Activated T-cell treated with anti-CD3 and anti-CD28 coated beads for 48 hours (primary cell): Measurements from ENCODE around the gene RELT.

Source experiments
- DNase-seq: peaks from one replicate; pipeline ENCODE4 v3.0.0-alpha.2; 2020; ENCODE audit warnings: low read depth

The RELT gene

DNA sequence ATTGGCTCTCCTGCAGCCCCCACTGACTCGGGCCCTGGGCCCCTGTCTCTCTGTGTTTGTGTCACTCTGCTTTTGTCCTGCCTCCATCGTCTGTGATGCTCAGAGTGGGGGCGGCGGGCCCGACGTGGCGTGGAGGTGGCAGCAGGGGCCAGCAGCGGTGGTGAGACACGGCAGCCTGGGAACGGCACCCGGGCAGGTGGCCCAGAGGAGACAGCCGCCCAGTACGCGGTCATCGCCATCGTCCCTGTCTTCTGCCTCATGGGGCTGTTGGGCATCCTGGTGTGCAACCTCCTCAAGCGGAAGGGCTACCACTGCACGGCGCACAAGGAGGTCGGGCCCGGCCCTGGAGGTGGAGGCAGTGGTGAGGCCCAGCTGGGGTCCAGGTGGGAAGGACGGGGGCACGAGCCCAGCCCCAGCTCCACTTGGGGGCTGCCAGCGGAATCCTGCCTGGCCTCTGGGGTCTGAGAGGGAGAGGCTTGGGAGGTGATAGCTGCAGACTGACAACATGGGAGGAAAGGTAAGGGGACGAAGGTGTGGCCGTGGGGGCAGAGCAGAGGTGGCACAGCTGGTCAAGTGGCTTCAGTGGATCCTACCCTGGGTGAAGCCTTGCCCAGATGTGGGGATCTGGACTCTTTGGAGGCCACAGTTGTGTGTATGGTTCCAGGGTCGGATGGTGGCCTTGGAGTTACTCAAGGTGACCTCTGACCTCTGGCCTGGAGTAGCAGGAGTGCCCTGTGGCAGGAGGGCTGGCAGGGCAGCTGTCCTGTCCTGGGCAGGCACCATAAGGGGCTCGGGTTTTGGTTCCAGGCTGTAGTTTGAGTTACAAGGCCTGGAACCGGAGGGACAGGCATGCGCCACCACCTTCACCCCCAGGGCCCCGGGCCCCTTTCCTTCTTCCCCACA is 16.2 kb downstream of the RELT start:
- no peak for DNase-seq

DNA sequence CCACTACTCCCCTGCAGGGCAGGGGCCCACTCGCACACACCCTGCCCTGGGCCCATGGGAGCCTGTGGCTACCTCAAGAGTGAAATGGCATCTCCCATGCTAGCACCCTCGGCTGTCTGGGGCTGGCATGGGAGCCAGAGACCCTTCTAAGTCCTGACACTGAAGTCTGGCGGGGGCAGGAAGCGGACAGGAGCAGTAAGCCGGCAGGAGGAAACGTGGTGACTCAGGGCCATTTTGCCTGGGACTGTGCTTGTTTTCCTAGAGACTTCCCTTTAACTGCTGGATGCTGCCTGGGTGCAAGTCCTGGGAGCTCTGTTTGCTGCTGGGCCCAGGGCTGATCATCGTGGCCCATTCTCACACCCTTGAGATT is 16.8 kb downstream of the RELT start:
- no peak for DNase-seq

DNA sequence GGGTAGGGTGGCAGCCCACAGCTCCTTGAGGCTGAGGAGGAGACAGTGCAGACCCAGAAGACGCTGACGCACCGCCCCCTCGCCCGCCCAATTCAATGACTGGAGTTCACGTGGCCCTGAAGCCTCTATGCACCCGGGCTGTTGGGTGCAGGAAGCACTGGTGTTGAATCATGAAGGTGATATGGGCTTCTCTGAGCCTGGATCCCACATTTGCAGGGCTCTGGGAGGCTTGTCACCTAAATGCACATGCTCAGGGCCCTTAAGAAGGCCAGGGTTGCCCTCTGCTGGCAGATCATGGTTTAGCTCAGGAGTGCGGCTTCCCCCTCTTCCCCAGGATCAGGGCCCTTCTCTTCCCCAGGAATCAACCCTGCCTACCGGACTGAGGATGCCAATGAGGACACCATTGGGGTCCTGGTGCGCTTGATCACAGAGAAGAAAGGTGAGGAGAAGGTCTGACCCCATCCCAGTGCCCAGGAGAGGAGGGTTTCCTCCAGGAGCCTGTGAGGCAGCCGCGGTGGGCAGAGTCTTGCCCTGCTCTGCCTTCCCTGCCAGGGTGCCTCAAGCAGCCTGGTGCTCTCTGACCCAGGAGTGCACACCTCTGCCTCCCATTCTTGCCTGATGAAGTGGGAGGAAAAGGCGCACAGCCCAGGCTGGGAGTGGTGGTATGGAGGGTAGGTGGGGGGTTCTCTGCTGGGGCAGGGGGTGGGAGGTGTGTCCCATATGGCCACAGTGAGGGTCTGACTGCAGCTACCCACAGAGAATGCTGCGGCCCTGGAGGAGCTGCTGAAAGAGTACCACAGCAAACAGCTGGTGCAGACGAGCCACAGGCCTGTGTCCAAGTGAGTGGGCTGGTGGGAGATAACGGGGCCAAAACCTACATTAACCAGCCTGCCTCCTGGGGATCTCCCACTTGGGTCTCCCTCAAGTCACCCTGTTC is 17.5 kb downstream of the RELT start:
- DNase-seq, result peak; percentile 36

DNA sequence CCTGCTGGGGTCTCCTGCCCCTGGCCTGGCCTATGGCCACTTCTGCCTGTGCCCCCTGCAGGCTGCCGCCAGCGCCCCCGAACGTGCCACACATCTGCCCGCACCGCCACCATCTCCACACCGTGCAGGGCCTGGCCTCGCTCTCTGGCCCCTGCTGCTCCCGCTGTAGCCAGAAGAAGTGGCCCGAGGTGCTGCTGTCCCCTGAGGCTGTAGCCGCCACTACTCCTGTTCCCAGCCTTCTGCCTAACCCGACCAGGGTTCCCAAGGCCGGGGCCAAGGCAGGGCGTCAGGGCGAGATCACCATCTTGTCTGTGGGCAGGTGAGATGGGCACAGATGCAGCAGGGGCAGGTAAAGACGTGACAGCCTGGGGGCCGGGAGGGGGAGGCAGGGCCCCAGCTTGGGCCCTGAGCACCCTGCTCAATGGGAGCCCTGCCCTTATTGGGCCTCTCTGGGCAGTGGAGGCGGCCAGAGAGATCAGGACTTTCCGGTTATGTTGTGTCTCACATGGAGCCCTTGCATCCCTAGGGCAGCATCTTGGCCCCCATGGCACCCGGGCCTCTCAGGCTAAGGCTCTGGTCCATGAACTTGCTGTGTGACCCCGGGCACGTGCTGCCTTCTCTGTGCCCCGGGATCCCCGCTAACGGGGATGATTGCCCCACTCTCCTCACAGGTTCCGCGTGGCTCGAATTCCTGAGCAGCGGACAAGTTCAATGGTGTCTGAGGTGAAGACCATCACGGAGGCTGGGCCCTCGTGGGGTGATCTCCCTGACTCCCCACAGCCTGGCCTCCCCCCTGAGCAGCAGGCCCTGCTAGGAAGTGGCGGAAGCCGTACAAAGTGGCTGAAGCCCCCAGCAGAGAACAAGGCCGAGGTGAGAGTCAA is 18.5 kb downstream of the RELT start:
- DNase-seq, result no peak

GRCh38 chr11:73395297-73396208 is 19.4 kb downstream of the RELT start:
- DNase-seq, result no peak

GRCh38 chr11:73396251-73396930 is 20.2 kb downstream of the RELT start:
- no peak for DNase-seq

- no peak for DNase-seq
These were observed 20.8 kb downstream of the RELT start for GRCh38 chr11:73396985-73397384.

GRCh38 chr11:73397468-73398131 is 21.4 kb downstream of the RELT start:
- no peak for DNase-seq

- DNase-seq, result no peak
These were observed 21.9 kb downstream of the RELT start for GRCh38 chr11:73398132-73398526.

GRCh38 chr11:73398721-73399120 is 22.5 kb downstream of the RELT start:
- DNase-seq, result no peak

DNA sequence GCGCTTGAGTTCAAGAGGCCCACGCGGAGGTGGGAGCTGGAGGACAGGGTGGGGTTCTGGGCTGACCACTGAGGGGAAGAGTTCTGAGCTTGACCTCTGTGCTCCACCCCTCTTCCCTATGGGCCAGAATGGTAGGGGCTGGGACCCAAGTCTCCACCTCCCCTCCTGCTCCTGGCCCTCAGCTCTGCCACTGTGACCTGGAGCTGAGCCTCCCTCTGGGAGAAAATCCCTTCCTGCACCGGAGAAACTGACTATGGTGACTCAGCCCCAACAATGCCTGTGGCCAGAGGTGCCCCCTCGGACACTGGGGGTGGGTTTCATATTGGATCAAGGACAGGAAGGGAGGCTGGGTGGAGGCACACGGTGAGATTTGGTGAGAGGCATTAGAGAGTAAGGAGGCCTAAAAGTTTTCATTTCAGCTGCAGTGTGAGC is 23.0 kb downstream of the RELT start:
- no peak for DNase-seq

- DNase-seq, result no peak
These were observed 23.4 kb downstream of the RELT start for GRCh38 chr11:73399636-73400035.

DNA sequence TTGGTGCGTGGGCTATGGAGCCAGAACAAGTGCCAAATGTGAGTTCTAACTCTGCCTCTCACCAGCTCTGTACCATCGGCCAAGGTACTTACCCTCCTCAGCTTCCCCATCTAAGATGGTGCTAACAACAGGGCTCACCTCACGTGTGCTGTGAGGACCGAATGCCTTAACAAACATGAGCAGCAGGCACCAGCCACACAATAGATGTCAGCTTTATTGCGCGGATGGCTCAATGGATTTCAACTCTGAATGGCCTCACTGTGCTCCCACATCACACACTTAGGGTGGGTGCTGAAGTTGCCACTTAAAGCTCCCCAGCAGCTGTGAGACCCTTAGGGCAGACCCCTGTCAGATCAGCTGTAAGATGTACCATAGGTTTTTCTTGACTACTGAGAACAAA is 24.1 kb downstream of the RELT start:
- DNase-seq, result no peak

- no peak for DNase-seq
These were observed 25.2 kb downstream of the RELT start for GRCh38 chr11:73401217-73401923.

GRCh38 chr11:73401924-73402833 is 26.0 kb downstream of the RELT start:
- no peak for DNase-seq

- DNase-seq, result no peak
These were observed 26.6 kb downstream of the RELT start for GRCh38 chr11:73402834-73403185.

GRCh38 chr11:73403541-73403940 is 27.3 kb downstream of the RELT start:
- DNase-seq, result no peak

DNA sequence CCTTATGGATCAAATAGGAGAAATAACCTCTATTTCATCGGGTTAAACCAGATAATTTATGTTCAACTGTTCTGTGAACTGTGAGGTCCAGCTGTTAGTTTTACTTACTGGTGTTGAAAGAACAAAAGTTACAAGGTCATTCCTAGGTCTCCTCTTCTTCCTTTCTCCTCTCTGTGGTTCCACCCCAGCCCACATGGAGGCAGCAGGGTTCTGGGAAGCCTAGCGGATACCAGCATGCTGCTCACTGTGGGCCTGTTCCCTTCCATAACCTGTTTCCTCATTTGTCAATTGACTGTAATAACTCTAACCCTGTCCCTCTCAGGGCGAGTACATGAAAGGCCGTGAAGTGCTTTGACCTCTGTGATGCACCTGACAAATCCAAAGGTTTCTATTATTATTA is 27.8 kb downstream of the RELT start:
- DNase-seq, result no peak
